ENCODE data around the gene LDB2.

Gene LDB2

DNA sequence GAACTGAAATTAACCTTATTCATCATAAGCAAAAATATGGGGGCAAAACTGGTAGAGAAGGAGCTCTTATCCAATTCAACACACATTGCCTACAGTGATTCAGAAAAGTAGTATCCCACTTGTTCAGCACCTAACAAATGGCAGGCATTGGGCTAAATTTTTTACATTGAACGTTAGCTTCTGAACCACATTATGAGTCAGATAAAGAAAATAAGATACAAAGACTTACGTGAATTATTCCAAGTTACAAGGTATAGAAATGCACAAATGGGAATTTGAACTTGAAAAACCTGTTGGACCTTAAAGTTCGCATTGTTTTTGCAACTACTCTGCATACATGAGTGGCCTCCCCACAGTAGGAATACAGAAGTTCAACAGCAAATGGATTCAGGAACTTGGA is 210.6 kb downstream of the LDB2 start:
- CTCF ChIA-PET: interaction anchor here (0.6 kb wide), 1 partner anchor 1394 kb away, joined by 3 read pairs; no protein-coding TSS in a partner anchor
- POLR2A ChIA-PET (ENCODE audit: low non-redundant PET): interaction anchor here (0.6 kb wide), 1 partner anchor 175 kb away, joined by 7 read pairs; no protein-coding TSS in a partner anchor
- no peak overlapping the region for H3K27ac ChIP-seq
- DNase-seq (ENCODE audit: low spot score): no peak
- TF ChIP-seq, protein P1, sequence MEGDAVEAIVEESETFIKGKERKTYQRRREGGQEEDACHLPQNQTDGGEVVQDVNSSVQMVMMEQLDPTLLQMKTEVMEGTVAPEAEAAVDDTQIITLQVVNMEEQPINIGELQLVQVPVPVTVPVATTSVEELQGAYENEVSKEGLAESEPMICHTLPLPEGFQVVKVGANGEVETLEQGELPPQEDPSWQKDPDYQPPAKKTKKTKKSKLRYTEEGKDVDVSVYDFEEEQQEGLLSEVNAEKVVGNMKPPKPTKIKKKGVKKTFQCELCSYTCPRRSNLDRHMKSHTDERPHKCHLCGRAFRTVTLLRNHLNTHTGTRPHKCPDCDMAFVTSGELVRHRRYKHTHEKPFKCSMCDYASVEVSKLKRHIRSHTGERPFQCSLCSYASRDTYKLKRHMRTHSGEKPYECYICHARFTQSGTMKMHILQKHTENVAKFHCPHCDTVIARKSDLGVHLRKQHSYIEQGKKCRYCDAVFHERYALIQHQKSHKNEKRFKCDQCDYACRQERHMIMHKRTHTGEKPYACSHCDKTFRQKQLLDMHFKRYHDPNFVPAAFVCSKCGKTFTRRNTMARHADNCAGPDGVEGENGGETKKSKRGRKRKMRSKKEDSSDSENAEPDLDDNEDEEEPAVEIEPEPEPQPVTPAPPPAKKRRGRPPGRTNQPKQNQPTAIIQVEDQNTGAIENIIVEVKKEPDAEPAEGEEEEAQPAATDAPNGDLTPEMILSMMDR (conservative IDR thresholded peaks at IDR 0.05; ENCODE audit: low read depth): no peak

DNA sequence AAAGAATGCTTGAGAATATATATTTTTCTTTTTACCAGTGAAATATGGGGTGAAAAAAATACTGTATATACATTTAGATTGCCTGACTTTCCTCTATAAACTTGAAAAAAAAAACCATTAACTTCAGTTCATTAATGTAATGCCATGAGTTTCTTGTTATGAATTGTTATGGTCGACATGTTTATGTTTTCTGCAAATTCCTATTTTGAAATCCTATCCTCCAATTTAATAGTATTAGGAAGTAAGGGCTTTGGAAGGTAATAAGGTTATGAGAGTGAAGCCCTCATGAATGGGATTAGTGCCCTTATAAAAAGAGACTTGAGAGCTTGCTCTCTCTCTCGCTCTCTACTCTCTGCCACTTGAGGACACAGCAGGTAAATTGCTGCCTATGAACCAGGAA is 211.4 kb downstream of the LDB2 start:
- TF ChIP-seq, protein P1 (conservative IDR thresholded peaks at IDR 0.05; ENCODE audit: low read depth): no peak
- POLR2A ChIA-PET (ENCODE audit: low non-redundant PET): no interaction called here
- DNase-seq (ENCODE audit: low spot score): no peak
- CTCF ChIA-PET: no interaction called here
- H3K27ac ChIP-seq: no peak overlapping the region

DNA sequence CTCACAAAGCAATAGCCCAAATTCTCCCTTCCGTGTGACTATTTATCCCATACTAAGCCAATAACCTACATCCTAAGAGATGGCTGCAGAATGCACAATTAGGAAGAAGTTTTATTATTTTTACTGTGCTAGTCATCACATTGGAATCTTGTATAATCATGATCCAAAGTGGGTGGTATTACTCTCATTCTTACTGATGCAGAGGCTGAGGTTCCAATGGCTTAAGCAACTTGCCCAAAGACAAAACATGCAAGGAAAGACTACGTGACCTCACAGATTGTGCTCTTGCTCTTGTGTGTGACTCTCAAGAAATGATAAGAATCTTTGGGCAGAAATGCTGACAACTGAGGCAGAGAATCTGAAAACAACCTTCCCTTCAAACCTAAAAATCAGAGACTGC is 212.2 kb downstream of the LDB2 start:
- no peak for DNase-seq (ENCODE audit: low spot score)
- no peak overlapping the region for H3K27ac ChIP-seq
- TF ChIP-seq, protein P1 (conservative IDR thresholded peaks at IDR 0.05; ENCODE audit: low read depth): no peak
- POLR2A ChIA-PET (ENCODE audit: low non-redundant PET): no interaction called here
- CTCF ChIA-PET: no interaction called here

DNA sequence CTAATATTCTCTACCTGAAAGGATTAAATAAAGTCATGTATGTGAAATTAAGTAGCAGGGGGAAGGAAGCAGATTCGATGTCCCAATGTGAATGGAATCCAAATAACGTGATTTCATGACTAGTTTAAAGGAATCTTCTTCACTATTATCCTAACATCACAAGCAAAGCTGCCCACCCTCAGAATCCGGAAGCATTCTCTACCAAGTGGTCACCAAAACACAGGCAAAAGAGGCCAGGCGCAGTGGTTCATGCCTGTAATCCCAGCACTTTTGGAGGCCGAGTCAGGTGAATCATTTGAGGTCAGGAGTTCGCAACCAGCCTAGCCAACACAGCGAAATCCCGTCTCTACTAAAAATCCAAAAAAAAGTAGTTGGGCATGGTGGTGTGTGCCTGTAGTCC is 212.9 kb downstream of the LDB2 start:
- POLR2A ChIA-PET (ENCODE audit: low non-redundant PET): no interaction called here
- CTCF ChIA-PET: interaction anchor here (0.6 kb wide), 1 partner anchor 63 kb away, joined by 3 read pairs; no protein-coding TSS in a partner anchor
- H3K27ac ChIP-seq: no peak overlapping the region
- no peak for DNase-seq (ENCODE audit: low spot score)
- TF ChIP-seq, protein P1 (conservative IDR thresholded peaks at IDR 0.05; ENCODE audit: low read depth): no peak

DNA sequence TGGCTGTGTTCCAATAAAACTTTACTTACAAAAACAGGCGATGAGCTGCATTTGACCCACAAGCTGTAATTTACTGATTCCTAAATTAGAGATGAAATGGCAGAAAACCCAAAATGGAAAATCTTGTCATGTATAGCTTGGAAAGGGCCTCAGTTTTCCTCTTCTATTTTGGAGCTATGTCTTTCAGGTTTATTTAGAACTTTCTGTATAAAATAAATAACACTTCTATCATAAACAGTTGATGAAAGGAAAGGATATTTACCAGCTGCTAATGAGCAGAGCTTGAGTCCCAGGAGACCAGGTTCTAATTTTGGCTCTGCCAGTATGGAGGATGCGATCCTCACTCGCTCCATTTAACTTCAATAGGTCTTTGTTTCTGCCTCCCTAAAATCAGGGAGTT is 213.5 kb downstream of the LDB2 start:
- POLR2A ChIA-PET (ENCODE audit: low non-redundant PET): no interaction called here

DNA sequence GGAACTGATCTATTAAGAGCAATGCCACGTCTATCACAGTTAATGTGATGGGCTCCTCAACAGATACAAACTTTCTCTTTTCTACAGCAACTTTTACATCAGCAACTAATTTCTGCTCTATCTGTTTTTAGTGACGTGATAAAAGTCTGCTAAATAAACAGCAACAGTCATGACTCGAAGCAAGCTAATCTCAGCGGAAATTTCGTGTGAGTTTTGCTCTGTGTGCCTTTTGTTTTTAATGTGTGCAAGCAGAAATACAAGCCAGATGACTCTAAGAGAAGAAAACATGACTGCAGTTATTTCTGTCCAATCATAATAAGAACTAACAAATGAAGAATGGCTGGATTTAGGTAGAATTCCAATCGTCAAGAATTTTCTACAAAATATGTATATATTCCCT is 214.3 kb downstream of the LDB2 start:
- ChIA-PET CTCF (no interaction called here), POLR2A (ENCODE audit: low non-redundant PET) (no interaction called here)
- DNase-seq (ENCODE audit: low spot score): no peak
- no peak overlapping the region for H3K27ac ChIP-seq
- TF ChIP-seq, protein P1 (conservative IDR thresholded peaks at IDR 0.05; ENCODE audit: low read depth): no peak

More for the DNA sequence above, 213.5 kb downstream of the LDB2 start:
- CTCF ChIA-PET: interaction anchor here (0.6 kb wide), 1 partner anchor 62 kb away, joined by 3 read pairs; no protein-coding TSS in a partner anchor
- no peak overlapping the region for H3K27ac ChIP-seq
- TF ChIP-seq, protein P1 (conservative IDR thresholded peaks at IDR 0.05; ENCODE audit: low read depth): no peak
- DNase-seq (ENCODE audit: low spot score): no peak

DNA sequence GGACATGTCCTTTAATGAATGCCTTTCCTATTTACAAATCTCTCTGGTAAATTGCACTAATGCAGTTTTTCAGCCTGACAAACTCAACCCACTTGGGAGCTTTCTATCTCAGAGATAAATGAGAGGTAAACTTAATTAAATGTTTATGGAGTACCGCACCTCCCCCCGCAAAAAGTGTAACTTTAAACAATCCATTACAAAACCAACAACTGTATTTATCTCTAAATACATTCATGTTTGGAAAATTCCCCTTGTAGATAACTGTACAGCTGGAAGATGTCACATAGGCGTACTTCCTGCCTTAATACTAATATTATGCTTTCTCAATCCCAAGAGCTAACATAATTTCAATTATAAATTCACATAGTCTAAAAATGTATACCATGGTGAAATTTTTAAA is 215.5 kb downstream of the LDB2 start:
- ChIA-PET POLR2A (ENCODE audit: low non-redundant PET) (no interaction called here), CTCF (no interaction called here)
- no peak for DNase-seq (ENCODE audit: low spot score)
- TF ChIP-seq, protein P1 (conservative IDR thresholded peaks at IDR 0.05; ENCODE audit: low read depth): no peak
- H3K27ac ChIP-seq: no peak overlapping the region
